ENCODE results near the gene DLST.

The DLST gene

DNA sequence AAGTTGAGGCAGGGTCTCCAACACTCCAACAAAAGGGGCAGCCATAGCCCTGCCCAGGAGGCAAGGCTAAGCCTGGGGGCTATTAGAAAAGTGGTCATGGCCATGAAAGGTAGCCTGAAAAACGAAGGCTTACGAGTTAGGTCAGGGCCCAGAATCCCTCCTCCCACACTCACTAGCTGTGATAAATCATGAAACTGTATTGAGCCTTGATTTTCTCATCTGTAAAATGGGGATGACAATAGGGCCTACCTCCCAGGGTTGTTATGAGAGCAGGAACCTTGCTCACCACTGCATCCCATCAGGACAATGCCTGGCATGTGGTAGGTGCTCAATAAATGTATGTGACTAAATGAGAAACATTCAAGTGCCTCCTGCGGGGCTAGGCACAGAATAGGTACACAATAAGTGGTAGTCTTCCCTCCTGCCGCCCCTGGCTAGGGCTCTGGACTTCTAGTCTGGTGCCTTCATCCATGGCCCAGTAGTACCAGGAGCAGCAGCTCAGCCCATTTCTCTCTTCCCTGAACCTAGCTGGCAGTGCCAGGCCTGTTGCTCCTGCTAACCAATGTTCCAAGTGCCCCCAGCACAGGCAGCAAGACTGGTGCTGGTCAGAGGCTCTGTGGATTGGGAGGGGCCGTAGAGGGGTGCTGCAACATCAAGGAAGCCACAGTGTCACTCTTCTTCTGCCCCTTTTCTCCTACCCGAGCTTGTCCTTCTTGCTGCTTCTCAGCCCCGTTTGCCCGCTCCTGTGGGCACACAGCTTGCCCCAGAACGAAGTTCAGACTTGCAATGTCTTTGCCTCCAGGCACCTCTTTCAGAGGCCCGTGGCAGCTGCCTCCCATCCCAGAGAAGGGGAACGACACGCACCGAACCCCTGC is 65.9 kb downstream of the DLST start:
- Histone ChIP-seq H3K27me3 (ENCODE audit: insufficient read depth, poor library complexity, severe bottlenecking) (no peaks in the 10 kb centered on the region), H3K4me3 (replicated peaks; ENCODE audit: insufficient read depth, low read length) (no peak overlapping the region), H3K27ac (replicated peaks) (no peak overlapping the region)
- DNase-seq (ENCODE audit: low read depth in 1 of 2, low spot score in 1 of 2): no peak
- TF ChIP-seq REST (IDR thresholded peaks at IDR 0.05; ENCODE audit: insufficient replicate concordance, low read depth) (no peak), SPI1 (IDR thresholded peaks at IDR 0.05; ENCODE audit: borderline replicate concordance, low read depth) (no peak), GABPA (IDR thresholded peaks at IDR 0.05; ENCODE audit: low read depth) (no peak), POLR2AphosphoS5 (IDR thresholded peaks at IDR 0.05; ENCODE audit: low read depth) (no peak)

GRCh38 chr14:74948228-74949175 is 66.8 kb downstream of the DLST start:
- DNase-seq (ENCODE audit: low read depth in 1 of 2, low spot score in 1 of 2): no peak
- no peak overlapping the region for H3K27ac ChIP-seq (replicated peaks)

More at GRCh38 chr14:74948228-74949175, 66.8 kb downstream of the DLST start:
- no peak overlapping the region for H3K4me3 ChIP-seq (replicated peaks; ENCODE audit: insufficient read depth, low read length)
- no peak for TF ChIP-seq CTCF (IDR thresholded peaks at IDR 0.05; ENCODE audit: insufficient read depth, low read length)
- no peak for TF ChIP-seq POLR2AphosphoS5 (IDR thresholded peaks at IDR 0.05; ENCODE audit: low read depth)
- TF ChIP-seq REST (IDR thresholded peaks at IDR 0.05; ENCODE audit: insufficient replicate concordance, low read depth): no peak
- TF ChIP-seq GABPA (IDR thresholded peaks at IDR 0.05; ENCODE audit: low read depth): no peak
- TF ChIP-seq SPI1 (IDR thresholded peaks at IDR 0.05; ENCODE audit: borderline replicate concordance, low read depth): no peak
- no peaks in the 10 kb centered on the region for H3K27me3 ChIP-seq (ENCODE audit: insufficient read depth, poor library complexity, severe bottlenecking)

Data from HL-60 (cell line).